ENCODE data around the gene NRARP. TPM values are rescaled to one million over a fixed set of nuclear protein-coding genes. Genes with fewer than 3 reads are reported as not detected.

NRARP gene
- total and polyA plus RNA-seq, 2 experiments from 2014 or later, result 4.0 to 55.1 TPM

DNA sequence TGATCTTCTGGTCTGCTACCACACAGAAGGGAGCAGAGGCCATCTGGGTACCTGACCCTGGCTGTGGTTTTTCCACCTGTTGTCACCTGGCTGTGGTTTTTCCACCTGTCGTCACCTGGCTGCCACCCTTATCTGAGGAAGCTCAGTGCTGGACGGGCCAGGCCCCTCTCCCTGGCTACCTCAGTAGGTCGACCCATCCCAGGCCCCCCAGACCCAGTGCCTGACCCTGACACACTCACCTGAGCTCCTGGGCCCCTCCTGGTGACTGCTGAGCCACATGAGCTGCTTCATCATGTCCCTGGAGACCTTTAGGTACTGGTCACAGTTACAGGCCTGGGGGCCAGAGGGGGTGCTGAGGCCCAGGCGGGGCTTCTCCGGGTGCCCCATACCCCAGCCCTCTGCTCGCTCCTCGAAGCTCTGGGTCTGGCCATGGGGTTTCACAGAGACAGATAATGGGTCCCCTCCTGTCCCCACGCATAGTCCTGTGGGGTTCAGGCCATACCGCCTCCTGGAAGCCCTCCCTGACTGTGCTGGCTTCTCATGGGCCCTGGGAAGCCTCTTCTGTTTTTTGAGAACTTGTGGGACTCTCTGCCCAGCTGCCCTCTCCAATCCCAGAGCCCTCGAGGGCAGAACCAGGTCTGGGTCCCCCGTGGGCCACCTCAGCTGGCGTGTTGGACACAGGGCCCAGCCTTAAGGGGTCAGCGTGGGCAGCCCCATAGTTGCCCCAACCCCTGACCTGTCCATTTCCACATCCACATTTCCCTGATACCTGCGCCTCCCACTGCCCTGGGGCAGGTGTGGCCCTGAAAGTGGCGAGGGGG is 7.5 kb upstream of the NRARP start:
- H4K20me1 ChIP-seq (replicated peaks; ENCODE audit: insufficient read depth), result no peaks in the 10 kb centered on the region
- H3F3A ChIP-seq (replicated peaks; ENCODE audit: low read depth), result no peaks in the 10 kb centered on the region
- H3K4me1 ChIP-seq (ENCODE audit: insufficient read depth), result peaks cover 13% of the 10 kb centered on the region; the same call in 1 of the 2 replicates
- ATAC-seq (no peak), DNase-seq (ENCODE audit: low spot score) (no peak)
- Mint-ChIP-seq H3K4me1 (peaks cover 17% of the 10 kb centered on the region), H3K9me3 (no peaks in the 10 kb centered on the region), H3K27ac (no peak overlapping the region), H3K27me3 (ENCODE audit: insufficient read depth, low read depth, poor library complexity) (peaks cover 8% of the 10 kb centered on the region), H3K36me3 (ENCODE audit: low read depth) (no peaks in the 10 kb centered on the region), H3K4me3 (no peak overlapping the region)
- TF ChIP-seq ETS1 (IDR thresholded peaks at IDR 0.05) (no peak), POLR2AphosphoS5 (IDR thresholded peaks at IDR 0.05; ENCODE audit: low read depth) (no peak), REST (IDR thresholded peaks at IDR 0.05; ENCODE audit: unreplicated experiment) (no peak)
- H3K36me3 ChIP-seq (ENCODE audit: insufficient read depth), result no peaks in the 10 kb centered on the region
- no peak overlapping the region for H3K27ac ChIP-seq (ENCODE audit: low read depth)
- no peak overlapping the region for H2AFZ ChIP-seq
- no peak overlapping the region for H3K4me3 ChIP-seq
- H3K79me2 ChIP-seq (replicated peaks; ENCODE audit: insufficient read depth), result no peaks in the 10 kb centered on the region
- H3K4me2 ChIP-seq, result no peak overlapping the region
- H3K27me3 ChIP-seq (ENCODE audit: insufficient read depth), result no peaks in the 10 kb centered on the region
- H3K9me2 ChIP-seq (ENCODE audit: insufficient read depth), result no peaks in the 10 kb centered on the region

GRCh38 chr9:137308057-137308619 is 6.1 kb upstream of the NRARP start:
- no peak overlapping the region for H3K4me3 Mint-ChIP-seq
- H3K79me2 ChIP-seq (replicated peaks; ENCODE audit: insufficient read depth), result no peaks in the 10 kb centered on the region
- no peak overlapping the region for H3K27ac Mint-ChIP-seq
- H4K20me1 ChIP-seq (replicated peaks; ENCODE audit: insufficient read depth), result no peaks in the 10 kb centered on the region
- peaks cover 16% of the 10 kb centered on the region; the same call in 1 of the 2 replicates for H3K4me1 ChIP-seq (ENCODE audit: insufficient read depth)
- no peak overlapping the region for H3K4me3 ChIP-seq
- DNase-seq (ENCODE audit: low spot score) (no peak), ATAC-seq (no peak)
- no peak overlapping the region for H3K27ac ChIP-seq (ENCODE audit: low read depth)
- H3K4me1 Mint-ChIP-seq, result peaks cover 22% of the 10 kb centered on the region; the same call in 2 of the 3 replicates
- H3K9me2 ChIP-seq (ENCODE audit: insufficient read depth), result no peaks in the 10 kb centered on the region
- no peak overlapping the region for H2AFZ ChIP-seq
- peaks cover 5% of the 10 kb centered on the region; the same call in 1 of the 2 replicates for H3F3A ChIP-seq (replicated peaks; ENCODE audit: low read depth)
- TF ChIP-seq EZH2 (IDR thresholded peaks at IDR 0.05; ENCODE audit: low read depth, unreplicated experiment) (no peak), STAT1 (IDR thresholded peaks at IDR 0.05; ENCODE audit: unreplicated experiment) (no peak)
- H3K4me2 ChIP-seq, result no peak overlapping the region
- peaks cover 17% of the 10 kb centered on the region for H3K27me3 Mint-ChIP-seq (ENCODE audit: insufficient read depth, low read depth, poor library complexity)
- H3K27me3 ChIP-seq (ENCODE audit: insufficient read depth), result peaks cover 7% of the 10 kb centered on the region
- no peaks in the 10 kb centered on the region for H3K36me3 ChIP-seq (ENCODE audit: insufficient read depth)
- no peaks in the 10 kb centered on the region for H3K36me3 Mint-ChIP-seq (ENCODE audit: low read depth)
- no peaks in the 10 kb centered on the region for H3K9me3 Mint-ChIP-seq
